ENCODE results near the gene CST3. TPM values are rescaled to one million over a fixed set of nuclear protein-coding genes. Genes with fewer than 3 reads are reported as not detected.

CST3 gene
- polyA plus RNA-seq, 1 donor (not counting 4 experiments of a cell fraction or from before 2014, with no cell fraction given), result 194 TPM

DNA sequence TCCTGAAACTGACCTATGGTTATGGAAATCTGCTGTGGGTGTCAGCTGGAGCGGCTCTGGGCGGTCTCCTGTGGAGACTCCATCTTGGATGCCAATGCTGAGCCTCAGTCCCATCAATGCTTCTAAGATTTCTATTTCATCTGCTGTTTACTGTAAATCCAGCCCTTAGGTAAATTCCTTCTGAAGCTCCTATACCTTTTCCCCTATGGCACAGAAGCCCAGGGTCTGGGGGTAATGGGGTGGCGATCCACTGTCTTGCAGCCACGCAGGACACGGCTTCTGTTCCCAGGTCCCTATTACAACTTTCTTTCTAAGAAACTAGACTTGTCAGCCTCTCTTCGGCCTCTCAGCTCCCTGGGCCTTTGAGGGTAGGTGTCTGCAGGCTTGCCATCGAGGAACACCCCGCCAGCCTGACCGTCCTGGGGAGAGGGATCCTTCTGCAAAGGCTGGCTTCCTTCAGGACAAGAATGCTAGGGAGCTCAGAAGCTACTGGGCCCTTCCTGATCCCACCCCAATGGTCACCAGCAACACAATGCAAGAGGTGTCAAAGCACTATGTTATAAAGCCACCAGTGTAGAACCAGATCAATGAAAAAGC lies 6.4 kb downstream of the CST3 start:
- no peak overlapping the region for H2AFZ ChIP-seq (ENCODE audit: control insufficient read depth, low read length)
- no peak overlapping the region for H3K4me3 ChIP-seq (ENCODE audit: control insufficient read depth in 2 of 3, extremely low read depth in 1 of 3, insufficient read depth in 2 of 3, low read depth in 1 of 3, low read length in 3 of 3)
- DNase-seq (ENCODE audit: low read depth, low spot score) (no peak), FAIRE-seq (no peak)
- peaks cover 10% of the 10 kb centered on the region for H3K79me2 ChIP-seq (ENCODE audit: control insufficient read depth, insufficient read depth, low read length)
- no peak overlapping the region for H3K27ac ChIP-seq (ENCODE audit: control insufficient read depth, insufficient read depth, low read length)
- dilution Hi-C loops (cut with MboI; ENCODE audit: extremely low pct_ligation_motif_present, low sequenced_read_pairs), result no loop called here
- no peaks in the 10 kb centered on the region for H3K9me3 ChIP-seq (ENCODE audit: control insufficient read depth, low read depth, low read length)
- peaks cover 13 to 15% of the 10 kb centered on the region in 2 experiments for H3K36me3 ChIP-seq (ENCODE audit: control insufficient read depth in 2 of 2, extremely low read depth in 1 of 2, insufficient read depth in 2 of 2, low read length in 2 of 2)
- H3K9ac ChIP-seq (ENCODE audit: control insufficient read depth, extremely low read depth, insufficient read depth, low read length), result no peak overlapping the region
- no peaks in the 10 kb centered on the region for H4K20me1 ChIP-seq (ENCODE audit: control insufficient read depth, extremely low read depth, insufficient read depth, low read length)
- no peak for TF ChIP-seq EZH2 (IDR thresholded peaks at IDR 0.05; ENCODE audit: low read length)
- TF ChIP-seq, protein P1, sequence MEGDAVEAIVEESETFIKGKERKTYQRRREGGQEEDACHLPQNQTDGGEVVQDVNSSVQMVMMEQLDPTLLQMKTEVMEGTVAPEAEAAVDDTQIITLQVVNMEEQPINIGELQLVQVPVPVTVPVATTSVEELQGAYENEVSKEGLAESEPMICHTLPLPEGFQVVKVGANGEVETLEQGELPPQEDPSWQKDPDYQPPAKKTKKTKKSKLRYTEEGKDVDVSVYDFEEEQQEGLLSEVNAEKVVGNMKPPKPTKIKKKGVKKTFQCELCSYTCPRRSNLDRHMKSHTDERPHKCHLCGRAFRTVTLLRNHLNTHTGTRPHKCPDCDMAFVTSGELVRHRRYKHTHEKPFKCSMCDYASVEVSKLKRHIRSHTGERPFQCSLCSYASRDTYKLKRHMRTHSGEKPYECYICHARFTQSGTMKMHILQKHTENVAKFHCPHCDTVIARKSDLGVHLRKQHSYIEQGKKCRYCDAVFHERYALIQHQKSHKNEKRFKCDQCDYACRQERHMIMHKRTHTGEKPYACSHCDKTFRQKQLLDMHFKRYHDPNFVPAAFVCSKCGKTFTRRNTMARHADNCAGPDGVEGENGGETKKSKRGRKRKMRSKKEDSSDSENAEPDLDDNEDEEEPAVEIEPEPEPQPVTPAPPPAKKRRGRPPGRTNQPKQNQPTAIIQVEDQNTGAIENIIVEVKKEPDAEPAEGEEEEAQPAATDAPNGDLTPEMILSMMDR (optimal IDR thresholded peaks at IDR 0.05 in 1 of 3, IDR thresholded peaks at IDR 0.05 in 1 of 3, conservative IDR thresholded peaks at IDR 0.05 in 1 of 3; ENCODE audit: extremely low read depth in 1 of 3, insufficient read depth in 2 of 3, low read length in 3 of 3), result no peak
- peaks cover 28% of the 10 kb centered on the region for H3K4me1 ChIP-seq (ENCODE audit: control insufficient read depth, extremely low read depth, insufficient read depth, low read length)
- no peak overlapping the region for H3K4me2 ChIP-seq (ENCODE audit: control insufficient read depth, extremely low read depth, insufficient read depth, low read depth, low read length)
- H3K27me3 ChIP-seq (ENCODE audit: control insufficient read depth, extremely low read depth, insufficient read depth, low read length), result no peaks in the 10 kb centered on the region
- peaks cover 4% of the 10 kb centered on the region for H3K9me1 ChIP-seq (ENCODE audit: control insufficient read depth, extremely low read depth, insufficient read depth, low read length)

DNA sequence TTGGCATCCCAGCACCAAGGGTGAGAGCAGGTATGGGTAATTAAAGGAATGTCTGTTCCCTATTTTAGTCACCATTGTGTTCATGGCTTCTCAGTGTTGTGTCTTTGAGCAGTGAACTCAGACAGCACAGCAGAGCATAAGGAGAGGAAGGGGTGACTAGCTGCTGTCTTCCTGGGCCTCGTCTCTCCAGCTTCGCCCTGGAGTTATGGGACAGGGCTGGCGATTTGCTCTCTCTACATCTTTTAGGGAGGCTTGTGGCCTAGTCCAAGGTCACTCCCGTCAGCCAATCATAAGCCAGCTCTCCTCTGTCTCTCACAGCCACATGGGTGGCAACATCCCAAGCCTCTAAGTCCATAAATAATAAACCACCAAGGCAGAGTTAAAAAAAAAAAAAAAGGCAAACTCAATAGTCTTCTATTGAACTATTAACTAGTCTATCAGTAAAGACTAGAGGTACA lies 7.3 kb downstream of the CST3 start:
- FAIRE-seq, result no peak
- dilution Hi-C loops (cut with MboI; ENCODE audit: extremely low pct_ligation_motif_present, low sequenced_read_pairs), result no loop called here

More for the DNA sequence above, 7.3 kb downstream of the CST3 start:
- Histone ChIP-seq H3K79me2 (ENCODE audit: control insufficient read depth, insufficient read depth, low read length) (peaks cover 6% of the 10 kb centered on the region), H3K27me3 (ENCODE audit: control insufficient read depth, extremely low read depth, insufficient read depth, low read length) (no peaks in the 10 kb centered on the region), H3K4me1 (ENCODE audit: control insufficient read depth, extremely low read depth, insufficient read depth, low read length) (peaks cover 28% of the 10 kb centered on the region), H3K9me1 (ENCODE audit: control insufficient read depth, extremely low read depth, insufficient read depth, low read length) (peaks cover 4% of the 10 kb centered on the region), H3K9ac (ENCODE audit: control insufficient read depth, extremely low read depth, insufficient read depth, low read length) (no peak overlapping the region), H3K36me3 (ENCODE audit: control insufficient read depth in 2 of 2, extremely low read depth in 1 of 2, insufficient read depth in 2 of 2, low read length in 2 of 2) (peaks cover 13 to 15% of the 10 kb centered on the region in 2 experiments), H4K20me1 (ENCODE audit: control insufficient read depth, extremely low read depth, insufficient read depth, low read length) (no peaks in the 10 kb centered on the region), H3K9me3 (ENCODE audit: control insufficient read depth, low read depth, low read length) (no peaks in the 10 kb centered on the region), H3K4me3 (ENCODE audit: control insufficient read depth in 2 of 3, extremely low read depth in 1 of 3, insufficient read depth in 2 of 3, low read depth in 1 of 3, low read length in 3 of 3) (no peak overlapping the region), H3K27ac (ENCODE audit: control insufficient read depth, insufficient read depth, low read length) (no peak overlapping the region), H2AFZ (ENCODE audit: control insufficient read depth, low read length) (no peak overlapping the region), H3K4me2 (ENCODE audit: control insufficient read depth, extremely low read depth, insufficient read depth, low read depth, low read length) (no peak overlapping the region)
- TF ChIP-seq EZH2 (IDR thresholded peaks at IDR 0.05; ENCODE audit: low read length), result no peak
- TF ChIP-seq, protein P1 (optimal IDR thresholded peaks at IDR 0.05 in 1 of 3, IDR thresholded peaks at IDR 0.05 in 1 of 3, conservative IDR thresholded peaks at IDR 0.05 in 1 of 3; ENCODE audit: extremely low read depth in 1 of 3, insufficient read depth in 2 of 3, low read length in 3 of 3), result no peak
- no peak for DNase-seq (ENCODE audit: low read depth, low spot score)
